Measurements from ENCODE around the gene LARP4.

DNA sequence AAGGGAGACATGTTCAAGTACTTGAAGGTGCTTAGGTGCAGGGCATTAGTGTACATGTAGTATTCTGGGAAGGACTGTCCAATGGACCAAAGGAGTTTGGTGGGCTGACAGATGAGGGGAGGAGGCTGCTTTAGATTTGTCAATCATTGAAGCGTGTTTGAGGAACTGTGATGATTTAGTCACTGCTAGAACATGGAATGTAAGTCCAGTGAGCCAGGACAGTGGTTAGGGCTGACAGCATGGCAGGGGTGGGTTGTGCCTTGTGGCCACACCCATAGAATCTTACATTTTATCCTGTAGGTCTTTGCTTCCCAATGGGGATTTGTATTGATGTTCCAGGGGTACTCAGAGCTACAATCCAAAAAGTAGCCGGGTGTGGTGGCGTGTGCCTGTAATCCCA, 128.7 kb downstream of the LARP4 start:
- TF ChIP-seq, protein P1, sequence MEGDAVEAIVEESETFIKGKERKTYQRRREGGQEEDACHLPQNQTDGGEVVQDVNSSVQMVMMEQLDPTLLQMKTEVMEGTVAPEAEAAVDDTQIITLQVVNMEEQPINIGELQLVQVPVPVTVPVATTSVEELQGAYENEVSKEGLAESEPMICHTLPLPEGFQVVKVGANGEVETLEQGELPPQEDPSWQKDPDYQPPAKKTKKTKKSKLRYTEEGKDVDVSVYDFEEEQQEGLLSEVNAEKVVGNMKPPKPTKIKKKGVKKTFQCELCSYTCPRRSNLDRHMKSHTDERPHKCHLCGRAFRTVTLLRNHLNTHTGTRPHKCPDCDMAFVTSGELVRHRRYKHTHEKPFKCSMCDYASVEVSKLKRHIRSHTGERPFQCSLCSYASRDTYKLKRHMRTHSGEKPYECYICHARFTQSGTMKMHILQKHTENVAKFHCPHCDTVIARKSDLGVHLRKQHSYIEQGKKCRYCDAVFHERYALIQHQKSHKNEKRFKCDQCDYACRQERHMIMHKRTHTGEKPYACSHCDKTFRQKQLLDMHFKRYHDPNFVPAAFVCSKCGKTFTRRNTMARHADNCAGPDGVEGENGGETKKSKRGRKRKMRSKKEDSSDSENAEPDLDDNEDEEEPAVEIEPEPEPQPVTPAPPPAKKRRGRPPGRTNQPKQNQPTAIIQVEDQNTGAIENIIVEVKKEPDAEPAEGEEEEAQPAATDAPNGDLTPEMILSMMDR (IDR thresholded peaks at IDR 0.05; ENCODE audit: extremely low read depth in 1 of 2, insufficient read depth in 1 of 2, low read depth in 1 of 2, low read length in 2 of 2), result no peak
- TF ChIP-seq POLR2A (IDR thresholded peaks at IDR 0.05; ENCODE audit: low read depth, low read length) (no peak), EZH2 (IDR thresholded peaks at IDR 0.05; ENCODE audit: borderline replicate concordance, low read depth, low read length, severe bottlenecking) (no peak), POLR2AphosphoS5 (IDR thresholded peaks at IDR 0.05; ENCODE audit: insufficient read depth, low read depth, low read length) (no peak)
